GM18507 (cell line): ENCODE results near the gene IQCF6.
"Not testable (repeated sequence)": the region's sequence is repeated elsewhere in the genome, so short reads cannot be mapped to it uniquely, and the experiment has no call there.

Experiments used
- DNase-seq: peaks from one replicate; pipeline ENCODE4 v3.0.0; 2011; ENCODE audit warnings: low read depth; ENCODE audit not compliant: insufficient read length; ENCODE audit errors: extremely low spot score
- FAIRE-seq: peaks from 2 replicates; lab custom pipeline; 2011; peaks lifted over from hg19 to GRCh38; lab: Jason Lieb, UNC

IQCF6 gene

GRCh38 chr3:51779137-51779536, at the start of gene IQCF6:
IQCF6 (minus strand) TSS chr3:51779237; CDS start chr3:51779224, 13 bp downstream.
- DNase-seq = no peak

GRCh38 chr3:51828297-51828696, 49.3 kb upstream of the IQCF6 start:
- DNase-seq = no peak
- peak; percentile 18 for FAIRE-seq

More at GRCh38 chr3:51779137-51779536, at the start of gene IQCF6:
- FAIRE-seq = no peak

- FAIRE-seq (no peak), DNase-seq (no peak)
These were observed 40.8 kb upstream of the IQCF6 start for GRCh38 chr3:51819709-51820406.

- no peak for FAIRE-seq
These were observed 40.1 kb upstream of the IQCF6 start for GRCh38 chr3:51819151-51819550.

GRCh38 chr3:51817375-51817774, 38.3 kb upstream of the IQCF6 start:
- FAIRE-seq = no peak

More at GRCh38 chr3:51819151-51819550, 40.1 kb upstream of the IQCF6 start:
- DNase-seq = no peak

GRCh38 chr3:51816723-51817122, 37.7 kb upstream of the IQCF6 start:
- no peak for FAIRE-seq
- no peak for DNase-seq

More at GRCh38 chr3:51817375-51817774, 38.3 kb upstream of the IQCF6 start:
- DNase-seq = no peak

- DNase-seq (no peak), FAIRE-seq (no peak)
These were observed 36.6 kb upstream of the IQCF6 start for GRCh38 chr3:51815614-51816013.

GRCh38 chr3:51814034-51814433, 35.0 kb upstream of the IQCF6 start:
- DNase-seq = no peak
- FAIRE-seq = no peak

GRCh38 chr3:51813539-51813938, 34.5 kb upstream of the IQCF6 start:
- FAIRE-seq = no peak
- DNase-seq = no peak

- DNase-seq = no peak
- FAIRE-seq = no peak
These were observed 29.9 kb upstream of the IQCF6 start for GRCh38 chr3:51808934-51809333.

GRCh38 chr3:51802106-51802703, 23.2 kb upstream of the IQCF6 start:
- no peak for FAIRE-seq

GRCh38 chr3:51800750-51801125, 21.7 kb upstream of the IQCF6 start:
- FAIRE-seq = no peak
- no peak for DNase-seq

More at GRCh38 chr3:51802106-51802703, 23.2 kb upstream of the IQCF6 start:
- no peak for DNase-seq

GRCh38 chr3:51799879-51800749, 21.1 kb upstream of the IQCF6 start:
- peak; percentile 12 for DNase-seq
- FAIRE-seq = peak; percentile 81

- peak; percentile 29 for FAIRE-seq
- no peak for DNase-seq
These were observed 19.4 kb upstream of the IQCF6 start for GRCh38 chr3:51798411-51798963.

GRCh38 chr3:51796854-51797253, 17.8 kb upstream of the IQCF6 start:
- no peak for DNase-seq
- FAIRE-seq = peak; percentile 67

- DNase-seq (no peak), FAIRE-seq (no peak)
These were observed 15.2 kb upstream of the IQCF6 start for GRCh38 chr3:51794206-51794605.

- FAIRE-seq = no peak
- no peak for DNase-seq
These were observed 13.2 kb upstream of the IQCF6 start for GRCh38 chr3:51792206-51792605.

GRCh38 chr3:51789437-51789836, 10.4 kb upstream of the IQCF6 start:
- FAIRE-seq (no peak), DNase-seq (no peak)

- not testable (repeated sequence) for DNase-seq, FAIRE-seq
These were observed 8.5 kb upstream of the IQCF6 start for GRCh38 chr3:51787576-51787975.

GRCh38 chr3:51786267-51786666, 7.2 kb upstream of the IQCF6 start:
- DNase-seq (no peak), FAIRE-seq (no peak)
